Tibial nerve (tissue), 3 donors: Measurements from ENCODE around the gene MEA1.

Experiments used
- CTCF ChIP-seq, 5 experiments: fragments of 200-600 bp in 3 of 5; fragments of 450-650 bp in 2 of 5; sonication (generic) in 3 of 5; IDR thresholded peaks; one replicate each; pipeline ENCODE4 v1.5.1; 2016 to 2019; ENCODE audit warnings: antibody characterized with exemption in 5 of 5, mild to moderate bottlenecking in 3 of 5, moderate library complexity in 2 of 5
- POLR2A ChIP-seq, 2 donors: fragments of 450-650 bp; IDR thresholded peaks; one replicate each; pipeline ENCODE4 v1.6.1; 2017; ENCODE audit warnings: antibody characterized with exemption in 2 of 2, mild to moderate bottlenecking in 2 of 2, moderate library complexity in 2 of 2

- peak in 1 of 2 donors; percentile 39 for TF ChIP-seq POLR2A (IDR thresholded peaks at IDR 0.05)
- TF ChIP-seq CTCF (IDR thresholded peaks at IDR 0.05): no peak
Observed at GRCh38 chr6:43021270-43022047, 7.7 kb upstream of the MEA1 start, which contains the start of gene RRP36.
